Gastrocnemius medialis (tissue), 4 donors: ENCODE results near the gene CHRM1. TPM values are rescaled to one million over a fixed set of nuclear protein-coding genes. Genes with fewer than 3 reads are reported as not detected.

Experiments used
- ATAC-seq, 2 donors: fragments of 150-250 bp; one replicate each; pipeline ENCODE4 v1.9.1; 2016
- DNase-seq, 2 donors: peaks; one replicate each; pipeline ENCODE4 v3.0.0-alpha.2; 2019
- H3K27ac ChIP-seq, 4 donors: fragments of 200-600 bp; sonication (generic); 1 replicate in 1 of 4; 2 replicates in 3 of 4; pipeline ENCODE4 v1.5.1; 2016 to 2018; ENCODE audit warnings: mild to moderate bottlenecking in 2 of 4, moderate library complexity in 1 of 4
- H3K27me3 ChIP-seq, 3 donors: fragments of 200-600 bp; sonication (generic) in 2 of 3; 1 replicate in 1 of 3; 2 replicates in 2 of 3; pipeline versions ENCODE4 v1.5.1 to v1.6.0; 2016 to 2019; ENCODE audit warnings: mild to moderate bottlenecking in 1 of 3, moderate library complexity in 1 of 3
- H3K36me3 ChIP-seq, 2 donors: fragments of 200-600 bp; sonication (generic) in 1 of 2; one replicate each; pipeline ENCODE4 v1.5.1; 2017 to 2018
- H3K4me1 ChIP-seq, 2 donors: fragments of 200-600 bp; sonication (generic) in 1 of 2; one replicate each; pipeline ENCODE4 v1.5.1; 2016 to 2017; ENCODE audit warnings: mild to moderate bottlenecking in 2 of 2
- H3K4me3 ChIP-seq, 4 donors: fragments of 200-600 bp; sonication (generic) in 3 of 4; 1 replicate in 1 of 4; 2 replicates in 3 of 4; pipeline ENCODE4 v1.5.1; 2016 to 2019; ENCODE audit warnings: mild to moderate bottlenecking in 2 of 4
- H3K9me3 ChIP-seq, 3 donors: fragments of 200-600 bp; sonication (generic) in 2 of 3; 1 replicate in 1 of 3; 2 replicates in 2 of 3; pipeline ENCODE4 v1.5.1; 2016 to 2019
- CTCF ChIP-seq, 5 experiments: fragments of 450-650 bp in 3 of 5; fragments of 200-600 bp in 2 of 5; sonication (generic) in 2 of 5; IDR thresholded peaks in 4 of 5; conservative IDR thresholded peaks in 1 of 5; 1 replicate in 4 of 5; 2 replicates in 1 of 5; pipeline ENCODE4 v1.5.1; 2016 to 2019; ENCODE audit warnings: antibody characterized with exemption in 5 of 5, mild to moderate bottlenecking in 3 of 5, moderate library complexity in 3 of 5
- POLR2A ChIP-seq, 2 donors: fragments of 450-650 bp; IDR thresholded peaks; one replicate each; pipeline ENCODE4 v1.6.1; 2017; ENCODE audit warnings: antibody characterized with exemption in 2 of 2, mild to moderate bottlenecking in 2 of 2, moderate library complexity in 2 of 2
- in situ Hi-C, 4 donors: fragments of 200-750 bp; cut with MboI; loops; one replicate each; pipeline versions ENCODE4 v1.15.0 to v1.8.0; 2017; ENCODE audit warnings: low sequenced_read_pairs in 4 of 4
- intact Hi-C: fragments of 100-400 bp; cut with DNase I; formaldehyde crosslinking; loops from one replicate; pipeline ENCODE4 v1.15.1; 2023; ENCODE audit warnings: low total_unique reads
- total RNA-seq, 4 donors: library from RNA; depleted of rRNA; stranded (reverse); fragments of >200 nt; gene quantifications; one replicate each; pipeline versions ENCODE4 v1.1.0 to v1.2.3, GENCODE V29; 2016

The CHRM1 gene
- total RNA-seq = not detected

GRCh38 chr11:62921201-62921572 lies at the start of gene CHRM1:
TSS of gene CHRM1 (minus strand) at chr11:62921363. CDS start at chr11:62911100, 10,263 bp downstream.
- no peak for DNase-seq
- Histone ChIP-seq H3K4me1 (peaks cover 11 to 12% of the 10 kb centered on the region in 2 donors), H3K9me3 (no peaks in the 10 kb centered on the region), H3K36me3 (no peaks in the 10 kb centered on the region), H3K4me3 (no peak within 1 kb of the TSS), H3K27me3 (peaks cover 29 to 48% (median 48%) of the 10 kb centered on the region in 3 donors), H3K27ac (no peak within 1 kb of the TSS)
- intact Hi-C loops = no loop called here
- ATAC-seq = no peak
- in situ Hi-C loops = no loop called here
- no peak for TF ChIP-seq POLR2A (IDR thresholded peaks at IDR 0.05)
- no peak for TF ChIP-seq CTCF (IDR thresholded peaks at IDR 0.05 in 4 of 5, conservative IDR thresholded peaks at IDR 0.05 in 1 of 5)

GRCh38 chr11:62965574-62965973 lies 44.4 kb upstream of the CHRM1 start:
- Histone ChIP-seq H3K4me3 (no peak overlapping the region), H3K4me1 (no peaks in the 10 kb centered on the region), H3K27me3 (peaks cover 0 to 3% (median 0%) of the 10 kb centered on the region in 3 donors), H3K9me3 (no peaks in the 10 kb centered on the region), H3K36me3 (no peaks in the 10 kb centered on the region), H3K27ac (no peak overlapping the region)
- intact Hi-C loops (no loop called here), in situ Hi-C loops (no loop called here)
- TF ChIP-seq CTCF (IDR thresholded peaks at IDR 0.05 in 4 of 5, conservative IDR thresholded peaks at IDR 0.05 in 1 of 5) (no peak), POLR2A (IDR thresholded peaks at IDR 0.05) (no peak)
- ATAC-seq (no peak), DNase-seq (no peak)

GRCh38 chr11:62962391-62962790 lies 41.2 kb upstream of the CHRM1 start:
- in situ Hi-C loops = no loop called here
- no peak for DNase-seq

GRCh38 chr11:62961017-62961570 lies 39.9 kb upstream of the CHRM1 start:
- in situ Hi-C loops (no loop called here), intact Hi-C loops (no loop called here)
- Histone ChIP-seq H3K27me3 (no peaks in the 10 kb centered on the region), H3K9me3 (no peaks in the 10 kb centered on the region), H3K36me3 (no peaks in the 10 kb centered on the region), H3K4me3 (no peak overlapping the region), H3K27ac (no peak overlapping the region), H3K4me1 (peaks cover 9 to 10% of the 10 kb centered on the region in 2 donors)
- no peak for DNase-seq
- TF ChIP-seq CTCF (IDR thresholded peaks at IDR 0.05 in 4 of 5, conservative IDR thresholded peaks at IDR 0.05 in 1 of 5) (no peak), POLR2A (IDR thresholded peaks at IDR 0.05) (no peak)
- no peak for ATAC-seq

More at GRCh38 chr11:62962391-62962790, 41.2 kb upstream of the CHRM1 start:
- no peaks in the 10 kb centered on the region for H3K36me3 ChIP-seq
- ATAC-seq = no peak
- no peaks in the 10 kb centered on the region for H3K9me3 ChIP-seq
- H3K27me3 ChIP-seq = peaks cover 0 to 3% (median 0%) of the 10 kb centered on the region in 3 donors
- H3K4me1 ChIP-seq = peaks cover 9 to 10% of the 10 kb centered on the region in 2 donors
- no peak overlapping the region for H3K4me3 ChIP-seq
- no peak for TF ChIP-seq CTCF (IDR thresholded peaks at IDR 0.05 in 4 of 5, conservative IDR thresholded peaks at IDR 0.05 in 1 of 5)
- no peak for TF ChIP-seq POLR2A (IDR thresholded peaks at IDR 0.05)
- intact Hi-C loops = no loop called here
- no peak overlapping the region for H3K27ac ChIP-seq
